OCI-LY7 (cell line): Measurements from ENCODE around the gene TGFBI. TPM values are rescaled to one million over a fixed set of nuclear protein-coding genes. Genes with fewer than 3 reads are reported as not detected.

ENCODE experiments used
- BruUV-seq: library from RNA; stranded (reverse); fragments of 400-500 nt; replicated peaks from 2 replicates; lab custom pipeline; 2021; lab: Mats Ljungman, UMichigan
- CTCF ChIA-PET: fragments of 300-600 bp; sonication (Branson Sonifier 250); formaldehyde crosslinking; loops from one replicate; lab custom pipeline; 2022; ENCODE audit warnings: antibody characterized with exemption; ENCODE audit not compliant: unreplicated experiment; lab: Charles Lee
- POLR2A ChIA-PET: fragments of 300-600 bp; sonication (Branson Sonifier 250); formaldehyde crosslinking; loops from one replicate; lab custom pipeline; 2022; ENCODE audit warnings: antibody characterized with exemption; lab: Charles Lee
- DNase-seq: peaks from one replicate; pipeline ENCODE4 v3.0.0-alpha.2; 2015; ENCODE audit warnings: low spot score
- H2AFZ ChIP-seq: fragments of 200-600 bp; sonication (generic), shearing (Covaris generic); 2 replicates; pipeline ENCODE4 v1.6.1; 2014; ENCODE audit warnings: mild to moderate bottlenecking, antibody characterized with exemption, low read length, moderate library complexity
- H3K27ac ChIP-seq: fragments of 200-600 bp; sonication (generic); 2 replicates; pipeline ENCODE4 v1.5.1; 2014; ENCODE audit warnings: mixed run types, low read depth, mild to moderate bottlenecking, moderate library complexity, low read length, inconsistent platforms; ENCODE audit not compliant: poor library complexity, severe bottlenecking
- H3K36me3 ChIP-seq: fragments of 200-600 bp; sonication (generic); 2 replicates; pipeline ENCODE4 v1.6.1; 2014; ENCODE audit warnings: mild to moderate bottlenecking, antibody characterized with exemption, low read length, moderate library complexity, mixed read lengths; ENCODE audit not compliant: insufficient read depth
- H3K4me1 ChIP-seq: fragments of 200-600 bp; sonication (generic); 2 replicates; pipeline ENCODE4 v1.5.1; 2014; ENCODE audit warnings: mild to moderate bottlenecking, low read length; ENCODE audit not compliant: insufficient read depth, poor library complexity, severe bottlenecking
- H3K4me2 ChIP-seq: fragments of 200-600 bp; sonication (generic); 2 replicates; pipeline ENCODE4 v1.6.1; 2014; ENCODE audit warnings: mild to moderate bottlenecking, low read length
- H3K4me3 ChIP-seq: fragments of 200-600 bp; sonication (generic); 2 replicates; pipeline ENCODE4 v1.5.1; 2014; ENCODE audit warnings: mild to moderate bottlenecking, low read depth, low read length; ENCODE audit not compliant: poor library complexity, severe bottlenecking
- H3K79me2 ChIP-seq: fragments of 200-600 bp; sonication (generic); 2 replicates; pipeline ENCODE4 v1.6.1; 2016; ENCODE audit warnings: low read depth, mild to moderate bottlenecking, low read length, moderate library complexity, mixed read lengths; ENCODE audit not compliant: insufficient read depth
- H3K9me2 ChIP-seq: fragments of 200-600 bp; sonication (generic); 2 replicates; pipeline ENCODE4 v1.6.1; 2016; ENCODE audit warnings: mild to moderate bottlenecking, low read length, mixed read lengths; ENCODE audit not compliant: insufficient read depth
- H3K9me3 ChIP-seq: fragments of 200-600 bp; sonication (generic); 2 replicates; pipeline ENCODE4 v1.6.1; 2014; ENCODE audit warnings: mild to moderate bottlenecking, mixed run types, low read length, mixed read lengths
- H4K20me1 ChIP-seq: fragments of 200-600 bp; sonication (generic); 2 replicates; pipeline ENCODE4 v1.6.1; 2014; ENCODE audit warnings: mild to moderate bottlenecking, antibody characterized with exemption, low read length, moderate library complexity, mixed read lengths; ENCODE audit not compliant: insufficient read depth
- CTCF ChIP-seq: fragments of 200-600 bp; sonication (generic); conservative IDR thresholded peaks from 2 replicates; pipeline ENCODE4 v1.5.1; 2014; ENCODE audit warnings: mild to moderate bottlenecking, antibody characterized with exemption, low read length, moderate library complexity, mixed read lengths
- EZH2phosphoT487 ChIP-seq: fragments of 200-600 bp; sonication (generic); IDR thresholded peaks from 2 replicates; pipeline ENCODE4 v1.6.1; 2018; ENCODE audit warnings: low read depth, borderline replicate concordance, mild to moderate bottlenecking, mixed run types, antibody characterized with exemption, low read length, moderate library complexity, mixed read lengths
- intact Hi-C: fragments of 100-400 bp; cut with micrococcal nuclease; formaldehyde crosslinking; loops from one replicate; pipeline ENCODE4 v1.10.0; 2022; ENCODE audit not compliant: unreplicated experiment
- small RNA-seq: library from RNA; depleted of rRNA; stranded (forward); fragments of <200 nt; gene quantifications from one replicate; pipeline ENCODE3, GENCODE V24; 2014
- total RNA-seq, 2 experiments: library from RNA; depleted of rRNA in 1 of 2; stranded (reverse); fragments of >200 nt in 1 of 2; shearing (Covaris generic) in 1 of 2; gene quantifications; 2 replicates each; pipeline ENCODE4 v1.2.3, GENCODE V29; 2014 to 2022

TGFBI gene
- total RNA-seq, 2 experiments from 2014 or later = not detected

GRCh38 chr5:136108766-136109165 lies 80.0 kb downstream of the TGFBI start:
- POLR2A ChIA-PET = interaction anchor here (0.9 to 1.3 kb wide), 3 partner anchors 10 to 32 kb away, joined by 3 to 4 read pairs (median 3); no protein-coding TSS in a partner anchor
- Histone ChIP-seq H3K27ac (no peak overlapping the region), H2AFZ (no peak overlapping the region), H3K4me1 (peaks cover 19% of the 10 kb centered on the region), H3K79me2 (no peaks in the 10 kb centered on the region), H3K4me2 (no peak overlapping the region), H4K20me1 (no peaks in the 10 kb centered on the region), H3K4me3 (no peak overlapping the region), H3K9me3 (no peaks in the 10 kb centered on the region), H3K9me2 (no peaks in the 10 kb centered on the region), H3K36me3 (no peaks in the 10 kb centered on the region)
- no peak for DNase-seq
- CTCF ChIA-PET = no interaction called here
- intact Hi-C loops = no loop called here
- TF ChIP-seq CTCF (no peak), EZH2phosphoT487 (no peak)
- BruUV-seq = no TSS peak

GRCh38 chr5:136109453-136110135 lies 80.8 kb downstream of the TGFBI start:
- TF ChIP-seq CTCF = no peak
- no peak for TF ChIP-seq EZH2phosphoT487
- ChIA-PET POLR2A (interaction anchor here (0.9 to 2.5 kb wide), 5 partner anchors 16 to 103 kb away, joined by 3 to 9 read pairs (median 4); partner anchors contain the start of gene SMAD5), CTCF (interaction anchor here (1.1 kb wide), 1 partner anchor 9 kb away, joined by 3 read pairs; no protein-coding TSS in a partner anchor)
- no TSS peak for BruUV-seq
- Histone ChIP-seq H2AFZ (no peak overlapping the region), H3K79me2 (no peaks in the 10 kb centered on the region), H3K4me2 (no peak overlapping the region), H4K20me1 (no peaks in the 10 kb centered on the region), H3K9me3 (no peaks in the 10 kb centered on the region), H3K36me3 (no peaks in the 10 kb centered on the region), H3K27ac (no peak overlapping the region), H3K4me1 (peaks cover 13% of the 10 kb centered on the region), H3K9me2 (no peaks in the 10 kb centered on the region), H3K4me3 (no peak overlapping the region)
- intact Hi-C loops = no loop called here
- no peak for DNase-seq

Small RNAs within 50 kb of the gene (small RNA-seq; reads per million reads assigned to genes)
- gene VTRNA2-1 = not detected

Other genes starting within 250 kb of the TGFBI start
- gene SLC25A48, start 194.3 kb upstream of the TGFBI start, total RNA-seq (2014; rRNA removed; shearing (Covaris generic)) = not detected in 2 replicates
- gene SLC25A48, start 194.3 kb upstream of the TGFBI start, total RNA-seq (2022) = not detected in 2 replicates
- gene IL9, start 133.1 kb upstream of the TGFBI start, total RNA-seq (2014; rRNA removed; shearing (Covaris generic)) = not detected in 2 replicates
- not detected in 2 replicates for gene IL9, start 133.1 kb upstream of the TGFBI start, total RNA-seq (2022)
- not detected in 2 replicates for gene LECT2, start 74.0 kb upstream of the TGFBI start, total RNA-seq (2014; rRNA removed; shearing (Covaris generic))
- gene LECT2, start 74.0 kb upstream of the TGFBI start, total RNA-seq (2022) = not detected in 2 replicates
- gene SMAD5, start 103.9 kb downstream of the TGFBI start, total RNA-seq (2014; rRNA removed; shearing (Covaris generic)) = 32.9 and 62.0 TPM in 2 replicates
- 90.6 and 94.5 TPM in 2 replicates for gene SMAD5, start 103.9 kb downstream of the TGFBI start, total RNA-seq (2022)
- gene SMIM32, start 164.2 kb downstream of the TGFBI start, total RNA-seq (2014; rRNA removed; shearing (Covaris generic)) = not detected in 2 replicates
- gene SMIM32, start 164.2 kb downstream of the TGFBI start, total RNA-seq (2022) = not detected in 2 replicates